H1 (cell line): Measurements from ENCODE around the gene ARL6IP4. TPM values are rescaled to one million over a fixed set of nuclear protein-coding genes. Genes with fewer than 3 reads are reported as not detected.

ENCODE experiments used
- ASH2L ChIP-seq: fragments of 200-600, 300-600 bp; sonication (generic); IDR thresholded peaks from one replicate; pipeline ENCODE4 v1.7.1; 2017; ENCODE audit warnings: low read length
- CHD2 ChIP-seq: IDR thresholded peaks from 2 replicates; pipeline ENCODE4 v1.6.1; 2012; ENCODE audit warnings: low read length, improper control_type of control experiment
- CREB1 ChIP-seq: IDR thresholded peaks from 2 replicates; pipeline ENCODE4 v1.6.1; 2012; ENCODE audit warnings: inconsistent platforms
- FOSL1 ChIP-seq: IDR thresholded peaks from 2 replicates; pipeline ENCODE4 v1.6.1; 2011; ENCODE audit warnings: mild to moderate bottlenecking, low read depth, low read length, moderate library complexity; ENCODE audit not compliant: insufficient read depth
- HDAC2 ChIP-seq, 2 experiments: fragments of 300-600 bp in 1 of 2; sonication (generic) in 1 of 2; IDR thresholded peaks; 2 replicates each; pipeline ENCODE4 v1.6.1; 2011 to 2012; ENCODE audit warnings: low read depth in 2 of 2, low read length in 2 of 2, mild to moderate bottlenecking in 2 of 2, moderate library complexity in 2 of 2, borderline replicate concordance in 1 of 2, inconsistent platforms in 1 of 2
- KDM4A ChIP-seq: IDR thresholded peaks from one replicate; pipeline ENCODE4 v1.7.1; 2012; ENCODE audit warnings: low read depth, mild to moderate bottlenecking, moderate library complexity, low read length, inconsistent platforms; ENCODE audit not compliant: severe bottlenecking
- KDM5A ChIP-seq: fragments of 200-600 bp; IDR thresholded peaks from 2 replicates; pipeline ENCODE4 v1.7.1; 2012; ENCODE audit warnings: mild to moderate bottlenecking, low read length, inconsistent platforms, mixed read lengths
- POU5F1 ChIP-seq: IDR thresholded peaks from 2 replicates; pipeline ENCODE4 v1.6.1; 2011; ENCODE audit warnings: low read depth, mild to moderate bottlenecking, low read length, moderate library complexity
- SIN3A ChIP-seq, 2 experiments: IDR thresholded peaks in 1 of 2; conservative IDR thresholded peaks in 1 of 2; 2 replicates each; pipeline ENCODE4 v1.6.1; 2011 to 2012; ENCODE audit warnings: low read length in 2 of 2, improper control_type of control experiment in 1 of 2, low read depth in 1 of 2, mild to moderate bottlenecking in 1 of 2
- TAF7 ChIP-seq: optimal IDR thresholded peaks from 2 replicates; pipeline ENCODE3; 2011; ENCODE audit warnings: low read depth, mild to moderate bottlenecking, inconsistent platforms, low read length, moderate library complexity, borderline replicate concordance
- TBP ChIP-seq: IDR thresholded peaks from 2 replicates; pipeline ENCODE4 v1.6.1; 2011; ENCODE audit warnings: low read depth, low read length, improper control_type of control experiment
- YY1 ChIP-seq: IDR thresholded peaks from 2 replicates; pipeline ENCODE4 v1.6.1; 2011; ENCODE audit warnings: low read depth, mild to moderate bottlenecking, low read length
- polyA plus RNA-seq, 7 experiments: library from polyadenylated mRNA; depleted of rRNA in 3 of 7; stranded (reverse) in 5 of 7; unstranded in 2 of 7; fragments of >200 nt in 5 of 7; fragments of 200-250 nt in 2 of 7; gene quantifications; 1 replicate in 5 of 7; 2 replicates in 1 of 7; 4 replicates in 1 of 7; pipeline versions ENCODE4 v1.2.1 to v1.2.3, GENCODE V29; 2011 to 2013; ENCODE audit warnings: missing spikeins in 2 of 7, mixed read lengths in 2 of 7
- total RNA-seq: library from RNA; stranded (reverse); fragmentation: NEBNext Ultra II Directional; extraction: Animal tissue kit (Norgen Biotek cat#: 25700); gene quantifications from 2 replicates; pipeline ENCODE4 v1.2.1, GENCODE V29; 2021
- TF ChIP-seq, protein P1 (sequence below): IDR thresholded peaks from 2 replicates; pipeline ENCODE4 v1.6.1; 2012; ENCODE audit warnings: inconsistent platforms
- TF ChIP-seq, protein P2 (sequence below): IDR thresholded peaks from 2 replicates; pipeline ENCODE4 v1.6.1; 2011; ENCODE audit warnings: low read length, improper control_type of control experiment
- TF ChIP-seq, protein P3 (sequence below), 3 experiments: IDR thresholded peaks; 1 replicate in 2 of 3; 2 replicates in 1 of 3; pipeline versions ENCODE4 v1.5.1 to v1.6.1; 2011; ENCODE audit warnings: low read length in 3 of 3, mild to moderate bottlenecking in 3 of 3, inconsistent platforms in 2 of 3, low read depth in 1 of 3, moderate library complexity in 1 of 3; ENCODE audit not compliant: insufficient read depth in 1 of 3; ENCODE audit errors: control extremely low read depth in 1 of 3

The ARL6IP4 gene
- total and polyA plus RNA-seq, 2 of the 8 experiments (the other 6 are each of a cell fraction or from before 2014, with no cell fraction given), result 76.4 to 109 TPM

GRCh38 chr12:122974892-122975789 lies 5.3 kb upstream of the ARL6IP4 start, which contains the start of gene OGFOD2 (continued):
- TF ChIP-seq HDAC2 (IDR thresholded peaks at IDR 0.05; ENCODE audit: borderline replicate concordance in 1 of 2, low read depth in 2 of 2, low read length in 2 of 2) (0 out of 4 replicates have a peak, but pooled peaks of 1 of the 2 experiments have one; percentile 67), CHD2 (no peak), SIN3A (conservative IDR thresholded peaks at IDR 0.05 in 1 of 2, IDR thresholded peaks at IDR 0.05 in 1 of 2; ENCODE audit: low read depth in 1 of 2, low read length in 2 of 2) (peak; percentile 61 to 75; a peak in 3 of 4 replicates), KDM5A (peak; percentile 57), TBP (peak; percentile 63), POU5F1 (no peak), YY1 (peak; percentile 86), FOSL1 (no peak), CREB1 (peak; percentile 31; the same call in 1 of the 2 replicates), TAF7 (peak; percentile 26), ASH2L (peak; percentile 57), KDM4A (peak; percentile 91)
- TF ChIP-seq, protein P1, sequence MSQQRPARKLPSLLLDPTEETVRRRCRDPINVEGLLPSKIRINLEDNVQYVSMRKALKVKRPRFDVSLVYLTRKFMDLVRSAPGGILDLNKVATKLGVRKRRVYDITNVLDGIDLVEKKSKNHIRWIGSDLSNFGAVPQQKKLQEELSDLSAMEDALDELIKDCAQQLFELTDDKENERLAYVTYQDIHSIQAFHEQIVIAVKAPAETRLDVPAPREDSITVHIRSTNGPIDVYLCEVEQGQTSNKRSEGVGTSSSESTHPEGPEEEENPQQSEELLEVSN, result peak; percentile 61; the same call in 1 of the 2 replicates
- TF ChIP-seq, protein P2, sequence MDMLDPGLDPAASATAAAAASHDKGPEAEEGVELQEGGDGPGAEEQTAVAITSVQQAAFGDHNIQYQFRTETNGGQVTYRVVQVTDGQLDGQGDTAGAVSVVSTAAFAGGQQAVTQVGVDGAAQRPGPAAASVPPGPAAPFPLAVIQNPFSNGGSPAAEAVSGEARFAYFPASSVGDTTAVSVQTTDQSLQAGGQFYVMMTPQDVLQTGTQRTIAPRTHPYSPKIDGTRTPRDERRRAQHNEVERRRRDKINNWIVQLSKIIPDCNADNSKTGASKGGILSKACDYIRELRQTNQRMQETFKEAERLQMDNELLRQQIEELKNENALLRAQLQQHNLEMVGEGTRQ, result no peak
- TF ChIP-seq, protein P3, sequence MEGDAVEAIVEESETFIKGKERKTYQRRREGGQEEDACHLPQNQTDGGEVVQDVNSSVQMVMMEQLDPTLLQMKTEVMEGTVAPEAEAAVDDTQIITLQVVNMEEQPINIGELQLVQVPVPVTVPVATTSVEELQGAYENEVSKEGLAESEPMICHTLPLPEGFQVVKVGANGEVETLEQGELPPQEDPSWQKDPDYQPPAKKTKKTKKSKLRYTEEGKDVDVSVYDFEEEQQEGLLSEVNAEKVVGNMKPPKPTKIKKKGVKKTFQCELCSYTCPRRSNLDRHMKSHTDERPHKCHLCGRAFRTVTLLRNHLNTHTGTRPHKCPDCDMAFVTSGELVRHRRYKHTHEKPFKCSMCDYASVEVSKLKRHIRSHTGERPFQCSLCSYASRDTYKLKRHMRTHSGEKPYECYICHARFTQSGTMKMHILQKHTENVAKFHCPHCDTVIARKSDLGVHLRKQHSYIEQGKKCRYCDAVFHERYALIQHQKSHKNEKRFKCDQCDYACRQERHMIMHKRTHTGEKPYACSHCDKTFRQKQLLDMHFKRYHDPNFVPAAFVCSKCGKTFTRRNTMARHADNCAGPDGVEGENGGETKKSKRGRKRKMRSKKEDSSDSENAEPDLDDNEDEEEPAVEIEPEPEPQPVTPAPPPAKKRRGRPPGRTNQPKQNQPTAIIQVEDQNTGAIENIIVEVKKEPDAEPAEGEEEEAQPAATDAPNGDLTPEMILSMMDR (IDR thresholded peaks at IDR 0.05; ENCODE audit: control extremely low read depth in 1 of 3, insufficient read depth in 1 of 3, low read depth in 1 of 3, low read length in 3 of 3), result no peak
